Measurements from ENCODE around the gene MAG. TPM values are rescaled to one million over a fixed set of nuclear protein-coding genes. Genes with fewer than 3 reads are reported as not detected.

The MAG gene
- total and polyA plus RNA-seq, 9 of the 15 experiments (the other 6 are each of a cell fraction or from before 2014, with no cell fraction given) = 0.11 to 10.0 (median 1.6) TPM

DNA sequence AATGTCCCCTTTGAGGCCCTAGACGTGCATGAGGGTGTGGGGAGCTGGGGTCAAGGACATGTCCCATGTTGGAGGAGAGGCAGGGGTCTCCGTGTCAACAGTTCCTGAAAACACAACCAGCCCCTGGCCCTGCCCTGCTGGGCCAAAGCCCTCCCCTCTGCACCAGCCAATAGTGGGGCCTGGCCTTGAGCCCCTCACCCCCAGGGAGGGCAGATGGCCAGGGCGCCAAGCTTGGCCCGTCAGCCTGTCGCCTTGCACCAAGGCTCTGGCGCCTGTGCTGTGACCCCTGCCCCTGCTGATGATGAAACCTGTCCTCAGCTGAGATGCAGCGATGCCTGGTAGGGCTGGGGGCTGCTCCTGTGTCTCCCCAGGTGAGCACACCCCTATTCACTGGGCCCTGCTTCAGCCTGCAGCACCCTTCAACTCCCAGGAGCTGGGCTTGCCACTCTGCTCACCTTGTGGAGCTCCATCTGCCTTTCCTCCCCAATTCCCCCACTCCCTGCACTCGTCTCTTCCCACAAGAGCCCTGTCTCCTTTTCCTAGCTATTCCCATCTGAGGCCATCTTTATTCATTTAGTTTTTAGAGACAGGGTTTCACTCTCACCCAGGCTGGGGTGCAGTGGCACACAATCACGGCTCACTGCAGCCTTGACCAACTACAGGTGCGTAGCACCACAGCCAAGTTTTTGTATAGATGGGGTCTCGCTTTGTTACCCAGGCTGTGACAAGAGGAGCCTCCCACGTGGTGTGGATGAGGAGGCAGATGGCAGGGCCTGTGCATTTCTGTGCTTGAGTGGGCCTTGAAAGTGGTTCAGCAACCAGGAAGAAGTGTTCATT is 11.8 kb upstream of the MAG start:
- CTCF ChIA-PET (ENCODE audit: low intra/inter-chr PET ratio) = no interaction called here
- Histone ChIP-seq H3K4me2 (ENCODE audit: insufficient read depth, low read length) (no peak overlapping the region), H4K20me1 (replicated peaks; ENCODE audit: control insufficient read depth, insufficient read depth, low read length) (no peaks in the 10 kb centered on the region; the same call in 1 of the 2 replicates), H3K9me1 (ENCODE audit: control insufficient read depth, insufficient read depth, low read length) (no peaks in the 10 kb centered on the region), H2AFZ (ENCODE audit: low read depth, low read length) (no peak overlapping the region), H3K4me3 (no peak overlapping the region), H3K79me2 (ENCODE audit: control insufficient read depth, insufficient read depth, low read length) (no peaks in the 10 kb centered on the region), H3K4me1 (replicated peaks in 1 of 2; ENCODE audit: control insufficient read depth in 2 of 2, insufficient read depth in 2 of 2, low read length in 2 of 2) (peaks cover 14 to 50% of the 10 kb centered on the region in 2 experiments; a peak in 4 of 5 replicates), H3K27ac (ENCODE audit: extremely low read depth, low read depth, low read length) (no peak overlapping the region), H3K36me3 (ENCODE audit: control insufficient read depth, insufficient read depth, low read length) (peaks cover 26% of the 10 kb centered on the region; the same call in 1 of the 3 replicates), H3K9me3 (replicated peaks; ENCODE audit: control insufficient read depth, insufficient read depth, low read depth, low read length) (no peaks in the 10 kb centered on the region), H3K27me3 (ENCODE audit: control insufficient read depth in 2 of 2, insufficient read depth in 2 of 2, low read length in 2 of 2) (no peaks in the 10 kb centered on the region), H3K9ac (ENCODE audit: insufficient read depth in 1 of 2, low read depth in 2 of 2, low read length in 2 of 2) (no peak overlapping the region; a peak in 1 of 4 replicates)
- DNase-seq (ENCODE audit: extremely low read depth in 1 of 4, low spot score in 3 of 4) (no peak), FAIRE-seq (no peak), ATAC-seq (no peak)
- in situ Hi-C loops (cut with MboI) = loop anchor here (10.0 kb wide), 2 partner anchors 55 to 185 kb away; no protein-coding TSS in a partner anchor
- POLR2A ChIA-PET = interaction anchor here (0.5 to 1.5 kb wide), 3 partner anchors 28 to 207 kb away, joined by 3 read pairs; partner anchors contain the start of gene CD22
- TF ChIP-seq POLR2AphosphoS5 (IDR thresholded peaks at IDR 0.05; ENCODE audit: control insufficient read depth, insufficient read depth, low read depth, low read length) = peak; percentile 14; the same call in 1 of the 2 replicates
- TF ChIP-seq, protein P1, sequence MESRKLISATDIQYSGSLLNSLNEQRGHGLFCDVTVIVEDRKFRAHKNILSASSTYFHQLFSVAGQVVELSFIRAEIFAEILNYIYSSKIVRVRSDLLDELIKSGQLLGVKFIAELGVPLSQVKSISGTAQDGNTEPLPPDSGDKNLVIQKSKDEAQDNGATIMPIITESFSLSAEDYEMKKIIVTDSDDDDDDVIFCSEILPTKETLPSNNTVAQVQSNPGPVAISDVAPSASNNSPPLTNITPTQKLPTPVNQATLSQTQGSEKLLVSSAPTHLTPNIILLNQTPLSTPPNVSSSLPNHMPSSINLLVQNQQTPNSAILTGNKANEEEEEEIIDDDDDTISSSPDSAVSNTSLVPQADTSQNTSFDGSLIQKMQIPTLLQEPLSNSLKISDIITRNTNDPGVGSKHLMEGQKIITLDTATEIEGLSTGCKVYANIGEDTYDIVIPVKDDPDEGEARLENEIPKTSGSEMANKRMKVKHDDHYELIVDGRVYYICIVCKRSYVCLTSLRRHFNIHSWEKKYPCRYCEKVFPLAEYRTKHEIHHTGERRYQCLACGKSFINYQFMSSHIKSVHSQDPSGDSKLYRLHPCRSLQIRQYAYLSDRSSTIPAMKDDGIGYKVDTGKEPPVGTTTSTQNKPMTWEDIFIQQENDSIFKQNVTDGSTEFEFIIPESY (CRISPR knock-in tag; IDR thresholded peaks at IDR 0.05) = peak; percentile 49; the same call in 1 of the 2 replicates
- TF ChIP-seq ZNF354B (CRISPR knock-in tag; IDR thresholded peaks at IDR 0.05) = no peak
- peak; percentile 31 for TF ChIP-seq POLR2B (IDR thresholded peaks at IDR 0.05; ENCODE audit: low read depth, partially characterized antibody)
- no peak for TF ChIP-seq ZFPM2 (CRISPR knock-in tag; IDR thresholded peaks at IDR 0.05)
- peak; percentile 48; the same call in 1 of the 2 replicates for TF ChIP-seq RBFOX2 (IDR thresholded peaks at IDR 0.05; ENCODE audit: low read depth, low read length)
- peak; percentile 66 for TF ChIP-seq POLR2G (IDR thresholded peaks at IDR 0.05; ENCODE audit: low read depth, low read length)
- TF ChIP-seq, protein P2, sequence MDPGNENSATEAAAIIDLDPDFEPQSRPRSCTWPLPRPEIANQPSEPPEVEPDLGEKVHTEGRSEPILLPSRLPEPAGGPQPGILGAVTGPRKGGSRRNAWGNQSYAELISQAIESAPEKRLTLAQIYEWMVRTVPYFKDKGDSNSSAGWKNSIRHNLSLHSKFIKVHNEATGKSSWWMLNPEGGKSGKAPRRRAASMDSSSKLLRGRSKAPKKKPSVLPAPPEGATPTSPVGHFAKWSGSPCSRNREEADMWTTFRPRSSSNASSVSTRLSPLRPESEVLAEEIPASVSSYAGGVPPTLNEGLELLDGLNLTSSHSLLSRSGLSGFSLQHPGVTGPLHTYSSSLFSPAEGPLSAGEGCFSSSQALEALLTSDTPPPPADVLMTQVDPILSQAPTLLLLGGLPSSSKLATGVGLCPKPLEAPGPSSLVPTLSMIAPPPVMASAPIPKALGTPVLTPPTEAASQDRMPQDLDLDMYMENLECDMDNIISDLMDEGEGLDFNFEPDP (CRISPR knock-in tag; IDR thresholded peaks at IDR 0.05) = no peak
- TF ChIP-seq POLR2A (conservative IDR thresholded peaks at IDR 0.05) = peak; percentile 33; the same call in 1 of the 2 replicates
- TF ChIP-seq, protein P3, sequence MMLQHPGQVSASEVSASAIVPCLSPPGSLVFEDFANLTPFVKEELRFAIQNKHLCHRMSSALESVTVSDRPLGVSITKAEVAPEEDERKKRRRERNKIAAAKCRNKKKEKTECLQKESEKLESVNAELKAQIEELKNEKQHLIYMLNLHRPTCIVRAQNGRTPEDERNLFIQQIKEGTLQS (IDR thresholded peaks at IDR 0.05) = 0 out of 2 replicates have a peak, but pooled peaks have one; percentile 7
- TF ChIP-seq, protein P3 (CRISPR knock-in tag; conservative IDR thresholded peaks at IDR 0.05) = no peak
- WGBS (ENCODE audit: insufficient coverage, low coverage, missing lambda C conversion rate) = 80% methylated on average over 9 of the region's 12 CpGs
- intact Hi-C loops (cut with micrococcal nuclease) = no loop called here
- no TSS peak for BruUV-seq (replicated peaks)

Data from K562 (cell line).